H1 (cell line): Measurements from ENCODE around the gene APOL4. TPM values are rescaled to one million over a fixed set of nuclear protein-coding genes. Genes with fewer than 3 reads are reported as not detected.

Experiments
- ASH2L ChIP-seq: fragments of 200-600, 300-600 bp; sonication (generic); IDR thresholded peaks from one replicate; pipeline ENCODE4 v1.7.1; 2017; ENCODE audit warnings: low read length
- BRCA1 ChIP-seq: IDR thresholded peaks from 2 replicates; pipeline ENCODE4 v1.6.1; 2012; ENCODE audit warnings: low read depth, low read length, improper control_type of control experiment
- CEBPB ChIP-seq: IDR thresholded peaks from 2 replicates; pipeline ENCODE4 v1.6.1; 2012; ENCODE audit warnings: low read depth, low read length
- CHD1 ChIP-seq: IDR thresholded peaks from 2 replicates; pipeline ENCODE4 v1.6.1; 2012; ENCODE audit warnings: low read depth, low read length, improper control_type of control experiment
- CREB1 ChIP-seq: IDR thresholded peaks from 2 replicates; pipeline ENCODE4 v1.6.1; 2012; ENCODE audit warnings: inconsistent platforms
- CTBP2 ChIP-seq: IDR thresholded peaks from 2 replicates; pipeline ENCODE4 v1.7.0; 2011; ENCODE audit warnings: borderline replicate concordance, mild to moderate bottlenecking, moderate library complexity, mixed read lengths, low read length; ENCODE audit not compliant: insufficient read depth, insufficient read length
- EZH2 ChIP-seq: fragments of 200-600 bp; sonication (generic); IDR thresholded peaks from 2 replicates; pipeline ENCODE4 v1.7.1; 2012; ENCODE audit warnings: low read depth, mild to moderate bottlenecking, moderate library complexity, low read length, inconsistent platforms; ENCODE audit not compliant: severe bottlenecking
- FOSL1 ChIP-seq: IDR thresholded peaks from 2 replicates; pipeline ENCODE4 v1.6.1; 2011; ENCODE audit warnings: mild to moderate bottlenecking, low read depth, low read length, moderate library complexity; ENCODE audit not compliant: insufficient read depth
- GABPA ChIP-seq: IDR thresholded peaks from 2 replicates; pipeline ENCODE4 v1.6.1; 2011; ENCODE audit warnings: mild to moderate bottlenecking, low read length, moderate library complexity, borderline replicate concordance; ENCODE audit not compliant: insufficient read depth
- HDAC2 ChIP-seq, 2 experiments: fragments of 300-600 bp in 1 of 2; sonication (generic) in 1 of 2; IDR thresholded peaks; 2 replicates each; pipeline ENCODE4 v1.6.1; 2011 to 2012; ENCODE audit warnings: low read depth in 2 of 2, low read length in 2 of 2, mild to moderate bottlenecking in 2 of 2, moderate library complexity in 2 of 2, borderline replicate concordance in 1 of 2, inconsistent platforms in 1 of 2
- HDAC6 ChIP-seq: IDR thresholded peaks from one replicate; pipeline ENCODE4 v1.7.1; 2012; ENCODE audit warnings: low read depth, mild to moderate bottlenecking, inconsistent platforms, low read length, moderate library complexity
- JUND ChIP-seq: IDR thresholded peaks from 2 replicates; pipeline ENCODE4 v1.6.1; 2011; ENCODE audit warnings: mild to moderate bottlenecking, improper control_type of control experiment, low read length
- KDM5A ChIP-seq: fragments of 200-600 bp; IDR thresholded peaks from 2 replicates; pipeline ENCODE4 v1.7.1; 2012; ENCODE audit warnings: mild to moderate bottlenecking, low read length, inconsistent platforms, mixed read lengths
- MAFK ChIP-seq: IDR thresholded peaks from 2 replicates; pipeline ENCODE4 v1.6.1; 2012; ENCODE audit warnings: low read depth, mild to moderate bottlenecking, improper control_type of control experiment, low read length
- POLR2AphosphoS5 ChIP-seq: IDR thresholded peaks from 2 replicates; pipeline ENCODE4 v1.6.1; 2011; ENCODE audit warnings: low read depth, low read length
- RBBP5 ChIP-seq: IDR thresholded peaks from 2 replicates; pipeline ENCODE4 v1.7.1; 2012; ENCODE audit warnings: low read depth, mild to moderate bottlenecking, inconsistent platforms, low read length, moderate library complexity, borderline replicate concordance
- SIX5 ChIP-seq: IDR thresholded peaks from 2 replicates; pipeline ENCODE4 v1.6.1; 2011; ENCODE audit warnings: mild to moderate bottlenecking, low read depth, low read length
- SUZ12 ChIP-seq: fragments of 200-600 bp; sonication (generic); IDR thresholded peaks from 2 replicates; pipeline ENCODE4 v1.6.1; 2012; ENCODE audit warnings: mild to moderate bottlenecking, inconsistent platforms, low read length, moderate library complexity, mixed read lengths
- TAF1 ChIP-seq: IDR thresholded peaks from 2 replicates; pipeline ENCODE4 v1.6.1; 2011; ENCODE audit warnings: mild to moderate bottlenecking, low read depth, low read length
- TBP ChIP-seq: IDR thresholded peaks from 2 replicates; pipeline ENCODE4 v1.6.1; 2011; ENCODE audit warnings: low read depth, low read length, improper control_type of control experiment
- TEAD4 ChIP-seq: IDR thresholded peaks from 2 replicates; pipeline ENCODE4 v1.6.1; 2012; ENCODE audit warnings: low read depth, low read length, inconsistent platforms, mixed read lengths
- polyA plus RNA-seq, 7 experiments: library from polyadenylated mRNA; depleted of rRNA in 3 of 7; stranded (reverse) in 5 of 7; unstranded in 2 of 7; fragments of >200 nt in 5 of 7; fragments of 200-250 nt in 2 of 7; gene quantifications; 1 replicate in 5 of 7; 2 replicates in 1 of 7; 4 replicates in 1 of 7; pipeline versions ENCODE4 v1.2.1 to v1.2.3, GENCODE V29; 2011 to 2013; ENCODE audit warnings: missing spikeins in 2 of 7, mixed read lengths in 2 of 7
- total RNA-seq: library from RNA; stranded (reverse); fragmentation: NEBNext Ultra II Directional; extraction: Animal tissue kit (Norgen Biotek cat#: 25700); gene quantifications from 2 replicates; pipeline ENCODE4 v1.2.1, GENCODE V29; 2021
- TF ChIP-seq, protein P1 (sequence below): IDR thresholded peaks from 2 replicates; pipeline ENCODE4 v1.6.1; 2012; ENCODE audit warnings: inconsistent platforms
- TF ChIP-seq, protein P2 (sequence below), 3 experiments: IDR thresholded peaks; 1 replicate in 2 of 3; 2 replicates in 1 of 3; pipeline versions ENCODE4 v1.5.1 to v1.6.1; 2011; ENCODE audit warnings: low read length in 3 of 3, mild to moderate bottlenecking in 3 of 3, inconsistent platforms in 2 of 3, low read depth in 1 of 3, moderate library complexity in 1 of 3; ENCODE audit not compliant: insufficient read depth in 1 of 3; ENCODE audit errors: control extremely low read depth in 1 of 3

APOL4 gene
- total and polyA plus RNA-seq, 2 of the 8 experiments (the other 6 are each of a cell fraction or from before 2014, with no cell fraction given), result 0.02 TPM; not detected in 1

DNA sequence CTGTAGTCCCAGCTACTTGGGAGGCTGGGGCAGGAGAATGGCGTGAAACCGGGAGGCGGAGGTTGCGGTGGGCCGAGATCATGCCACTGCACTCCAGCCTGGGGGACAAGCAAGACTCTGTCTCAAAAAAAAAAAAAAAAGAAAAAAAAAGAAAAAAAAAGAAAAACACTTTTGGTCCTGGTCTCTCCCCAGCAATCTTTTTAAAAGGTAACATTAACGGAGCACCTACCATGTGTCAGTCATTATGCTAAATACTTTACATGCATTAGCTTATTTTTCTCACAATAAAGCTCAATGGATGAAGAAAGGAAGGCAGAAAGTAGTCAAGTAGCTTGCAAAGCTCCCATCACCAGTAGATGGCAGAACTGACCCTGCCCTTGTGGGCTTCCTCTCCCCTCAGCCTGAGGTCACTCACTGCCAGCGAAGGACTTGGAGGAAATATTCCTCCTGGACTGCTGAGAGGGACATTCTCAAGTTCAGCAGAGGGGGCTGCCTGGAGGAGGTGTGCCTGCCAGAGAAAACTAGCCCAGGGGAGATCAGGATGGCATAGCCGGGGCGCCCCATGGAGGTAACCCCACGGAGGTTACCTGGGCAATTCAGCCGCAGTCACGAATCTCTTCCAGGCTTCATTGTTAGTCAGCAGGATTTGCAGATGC lies 56.6 kb downstream of the APOL4 start (continued):
- no peak for TF ChIP-seq SUZ12
- TF ChIP-seq EZH2, result no peak
- no peak for TF ChIP-seq FOSL1
- TF ChIP-seq CTBP2, result no peak
- TF ChIP-seq, protein P1, sequence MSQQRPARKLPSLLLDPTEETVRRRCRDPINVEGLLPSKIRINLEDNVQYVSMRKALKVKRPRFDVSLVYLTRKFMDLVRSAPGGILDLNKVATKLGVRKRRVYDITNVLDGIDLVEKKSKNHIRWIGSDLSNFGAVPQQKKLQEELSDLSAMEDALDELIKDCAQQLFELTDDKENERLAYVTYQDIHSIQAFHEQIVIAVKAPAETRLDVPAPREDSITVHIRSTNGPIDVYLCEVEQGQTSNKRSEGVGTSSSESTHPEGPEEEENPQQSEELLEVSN, result no peak
- peak; percentile 25; the same call in 1 of the 2 replicates for TF ChIP-seq TAF1
- no peak for TF ChIP-seq TEAD4
- TF ChIP-seq HDAC6, result no peak
- no peak for TF ChIP-seq KDM5A
- TF ChIP-seq MAFK, result peak; percentile 30; the same call in 1 of the 2 replicates
- no peak for TF ChIP-seq CHD1
- no peak for TF ChIP-seq TBP
- no peak for TF ChIP-seq HDAC2 (IDR thresholded peaks at IDR 0.05; ENCODE audit: borderline replicate concordance in 1 of 2, low read depth in 2 of 2, low read length in 2 of 2)
- TF ChIP-seq CREB1, result no peak
- TF ChIP-seq, protein P2, sequence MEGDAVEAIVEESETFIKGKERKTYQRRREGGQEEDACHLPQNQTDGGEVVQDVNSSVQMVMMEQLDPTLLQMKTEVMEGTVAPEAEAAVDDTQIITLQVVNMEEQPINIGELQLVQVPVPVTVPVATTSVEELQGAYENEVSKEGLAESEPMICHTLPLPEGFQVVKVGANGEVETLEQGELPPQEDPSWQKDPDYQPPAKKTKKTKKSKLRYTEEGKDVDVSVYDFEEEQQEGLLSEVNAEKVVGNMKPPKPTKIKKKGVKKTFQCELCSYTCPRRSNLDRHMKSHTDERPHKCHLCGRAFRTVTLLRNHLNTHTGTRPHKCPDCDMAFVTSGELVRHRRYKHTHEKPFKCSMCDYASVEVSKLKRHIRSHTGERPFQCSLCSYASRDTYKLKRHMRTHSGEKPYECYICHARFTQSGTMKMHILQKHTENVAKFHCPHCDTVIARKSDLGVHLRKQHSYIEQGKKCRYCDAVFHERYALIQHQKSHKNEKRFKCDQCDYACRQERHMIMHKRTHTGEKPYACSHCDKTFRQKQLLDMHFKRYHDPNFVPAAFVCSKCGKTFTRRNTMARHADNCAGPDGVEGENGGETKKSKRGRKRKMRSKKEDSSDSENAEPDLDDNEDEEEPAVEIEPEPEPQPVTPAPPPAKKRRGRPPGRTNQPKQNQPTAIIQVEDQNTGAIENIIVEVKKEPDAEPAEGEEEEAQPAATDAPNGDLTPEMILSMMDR (IDR thresholded peaks at IDR 0.05; ENCODE audit: control extremely low read depth in 1 of 3, insufficient read depth in 1 of 3, low read depth in 1 of 3, low read length in 3 of 3), result peak; percentile 44 to 85 (median 71)
- no peak for TF ChIP-seq GABPA
- no peak for TF ChIP-seq CEBPB
- TF ChIP-seq SIX5, result no peak
- no peak for TF ChIP-seq POLR2AphosphoS5
- no peak for TF ChIP-seq RBBP5
- no peak for TF ChIP-seq JUND
- no peak for TF ChIP-seq ASH2L
- TF ChIP-seq BRCA1, result no peak
